WTC11 (cell line): Measurements from ENCODE around the gene NOP16. TPM values are rescaled to one million over a fixed set of nuclear protein-coding genes. Genes with fewer than 3 reads are reported as not detected.

Experiments used
- ATAC-seq: fragments of 200-7000 bp; cut with Tn5 transposase; 2 replicates; pipeline ENCODE4 v1.10.0; 2021; ENCODE audit warnings: mild to moderate bottlenecking, moderate library complexity
- CTCF ChIA-PET: fragments of 300-600 bp; sonication (Branson Sonifier 250); formaldehyde crosslinking; loops from one replicate; lab custom pipeline; 2021; ENCODE audit warnings: antibody characterized with exemption; lab: Charles Lee
- POLR2A ChIA-PET: fragments of 350-600 bp; sonication (Branson Sonifier 250); formaldehyde crosslinking; loops from one replicate; lab custom pipeline; 2021; ENCODE audit warnings: antibody characterized with exemption; lab: Charles Lee
- DNase-seq: peaks from one replicate; pipeline ENCODE4 v3.0.0; 2021; ENCODE audit warnings: low spot score
- H3K27ac Mint-ChIP-seq: 2 replicates; pipeline ENCODE4 v1.8.0; 2021; ENCODE audit warnings: mixed read lengths
- H3K27me3 Mint-ChIP-seq: 2 replicates; pipeline ENCODE4 v1.8.0; 2021; ENCODE audit warnings: low read depth, mild to moderate bottlenecking, moderate library complexity, mixed read lengths
- H3K36me3 Mint-ChIP-seq: 2 replicates; pipeline ENCODE4 v1.8.0; 2021; ENCODE audit warnings: mixed read lengths
- H3K4me1 Mint-ChIP-seq: 2 replicates; pipeline ENCODE4 v1.8.0; 2022; ENCODE audit warnings: mixed read lengths
- H3K4me3 Mint-ChIP-seq: 2 replicates; pipeline ENCODE4 v1.8.0; 2021; ENCODE audit warnings: mild to moderate bottlenecking, moderate library complexity, mixed read lengths
- H3K9me3 Mint-ChIP-seq: 2 replicates; pipeline ENCODE4 v1.8.0; 2021; ENCODE audit warnings: mixed read lengths
- ATF1 ChIP-seq: sonication (generic); formaldehyde crosslinking; IDR thresholded peaks from 2 replicates; pipeline ENCODE4 v1.8.1; 2023; ENCODE audit warnings: mild to moderate bottlenecking, moderate library complexity, missing genetic modification reagents
- ATF3 ChIP-seq: sonication (generic); formaldehyde crosslinking; conservative IDR thresholded peaks from 2 replicates; pipeline ENCODE4 v1.8.1; 2022; ENCODE audit warnings: mild to moderate bottlenecking, missing genetic modification reagents
- E2F1 ChIP-seq: sonication (generic); formaldehyde crosslinking; IDR thresholded peaks from 2 replicates; pipeline ENCODE4 v1.8.0; 2022; ENCODE audit warnings: mild to moderate bottlenecking, missing genetic modification reagents
- ETV6 ChIP-seq: sonication (generic); formaldehyde crosslinking; IDR thresholded peaks from 2 replicates; pipeline ENCODE4 v1.8.1; 2022; ENCODE audit warnings: mild to moderate bottlenecking, missing genetic modification reagents
- HMGXB4 ChIP-seq: sonication (generic); formaldehyde crosslinking; IDR thresholded peaks from 2 replicates; pipeline ENCODE4 v1.8.1; 2023; ENCODE audit warnings: mild to moderate bottlenecking, moderate library complexity, missing genetic modification reagents
- JAZF1 ChIP-seq: fragments of 250-450 bp; sonication (Bioruptor Pico); IDR thresholded peaks from 2 replicates; pipeline ENCODE4 v1.9.0; 2021; ENCODE audit warnings: moderate library complexity, mild to moderate bottlenecking, inconsistent platforms
- NFYB ChIP-seq: sonication (generic); formaldehyde crosslinking; conservative IDR thresholded peaks from 2 replicates; pipeline ENCODE4 v1.8.0; 2022; ENCODE audit warnings: low read depth, missing genetic modification reagents
- PRDM15 ChIP-seq: sonication (generic); formaldehyde crosslinking; IDR thresholded peaks from 2 replicates; pipeline ENCODE4 v1.8.0; 2022; ENCODE audit warnings: missing genetic modification reagents
- PREB ChIP-seq: sonication (generic); formaldehyde crosslinking; IDR thresholded peaks from 2 replicates; pipeline ENCODE4 v1.8.1; 2022; ENCODE audit warnings: mild to moderate bottlenecking, missing genetic modification reagents, moderate library complexity, borderline replicate concordance
- SMAD3 ChIP-seq: sonication (generic); formaldehyde crosslinking; IDR thresholded peaks from 2 replicates; pipeline ENCODE4 v1.8.0; 2022; ENCODE audit warnings: missing genetic modification reagents, mild to moderate bottlenecking, borderline replicate concordance
- TCF7 ChIP-seq: sonication (generic); formaldehyde crosslinking; IDR thresholded peaks from 2 replicates; pipeline ENCODE4 v1.8.0; 2022; ENCODE audit warnings: mild to moderate bottlenecking, low read depth, missing genetic modification reagents, moderate library complexity
- TEAD1 ChIP-seq: sonication (generic); formaldehyde crosslinking; IDR thresholded peaks from 2 replicates; pipeline ENCODE4 v1.8.0; 2022; ENCODE audit warnings: mild to moderate bottlenecking, missing genetic modification reagents
- ZBTB43 ChIP-seq: sonication (generic); formaldehyde crosslinking; IDR thresholded peaks from 2 replicates; pipeline ENCODE4 v1.8.1; 2023; ENCODE audit warnings: mild to moderate bottlenecking, missing genetic modification reagents
- ZNF232 ChIP-seq: sonication (generic); formaldehyde crosslinking; IDR thresholded peaks from 2 replicates; pipeline ENCODE4 v1.8.0; 2022; ENCODE audit warnings: mild to moderate bottlenecking, missing genetic modification reagents
- ZNF263 ChIP-seq: sonication (generic); formaldehyde crosslinking; IDR thresholded peaks from 2 replicates; pipeline ENCODE4 v1.8.1; 2022; ENCODE audit warnings: low read depth, mild to moderate bottlenecking, moderate library complexity, missing genetic modification reagents
- ZNF416 ChIP-seq: fragments of 250-450 bp; sonication (Bioruptor Pico); IDR thresholded peaks from 2 replicates; pipeline ENCODE4 v1.9.0; 2021; ENCODE audit warnings: mild to moderate bottlenecking, inconsistent platforms
- total RNA-seq: library from RNA; stranded (reverse); gene quantifications from 3 replicates; pipeline ENCODE4 v1.2.3, GENCODE V29; 2021

Gene NOP16
- total RNA-seq, 1 experiment from 2014 or later = 57.7 TPM

- peak overlapping the region; percentile 99 for H3K4me3 Mint-ChIP-seq
- no peak for DNase-seq
- H3K27me3 Mint-ChIP-seq = no peaks in the 10 kb centered on the region; the same call in 1 of the 2 replicates
- H3K9me3 Mint-ChIP-seq = no peaks in the 10 kb centered on the region
- CTCF ChIA-PET = interaction anchor here (1.0 to 2.6 kb wide), 5 partner anchors 16 to 660 kb away, joined by 3 to 12 read pairs (median 8); partner anchors contain the start of genes CLTB, FAF2 and RNF44
- TF ChIP-seq SMAD3 (CRISPR knock-in tag) = peak; percentile 65; the same call in 1 of the 2 replicates
- TF ChIP-seq HMGXB4 = peak; percentile 73; the same call in 1 of the 2 replicates
- peak; percentile 46; the same call in 1 of the 2 replicates for TF ChIP-seq NFYB (CRISPR knock-in tag)
- TF ChIP-seq TCF7 (CRISPR knock-in tag) = no peak
- no peak for TF ChIP-seq ETV6 (CRISPR knock-in tag)
- TF ChIP-seq PRDM15 (CRISPR knock-in tag) = peak; percentile 51
- TF ChIP-seq ZNF232 (CRISPR knock-in tag) = 0 out of 2 replicates have a peak, but pooled peaks have one; percentile 51
- TF ChIP-seq ATF1 (CRISPR knock-in tag) = no peak
- TF ChIP-seq ZNF416 (CRISPR knock-in tag) = 0 out of 2 replicates have a peak, but pooled peaks have one; percentile 1
- TF ChIP-seq ZBTB43 (CRISPR knock-in tag) = 0 out of 2 replicates have a peak, but pooled peaks have one; percentile 20
- peak; percentile 90 for TF ChIP-seq ZNF263 (CRISPR knock-in tag)
- TF ChIP-seq, all 79 proteins: peak for 8
- Mint-ChIP-seq H3K4me1 (peaks cover 19% of the 10 kb centered on the region), H3K27ac (peak overlapping the region; percentile 97), H3K36me3 (peaks cover 21% of the 10 kb centered on the region)
- ATAC-seq = peak; percentile 11
- POLR2A ChIA-PET = interaction anchor here (2.0 kb wide), 1 partner anchor 147 kb away, joined by 5 read pairs; the partner anchor contains the start of gene RNF44
Observed at GRCh38 chr5:176389135-176390123, 1.0 kb upstream of the NOP16 start.

- ATAC-seq (peak; percentile 2; the same call in 1 of the 2 replicates), DNase-seq (no peak)
- ChIA-PET POLR2A (interaction anchor here (0.5 to 2.0 kb wide), 3 partner anchors 149 to 646 kb away, joined by 3 to 5 read pairs (median 3); partner anchors contain the start of gene RNF44), CTCF (interaction anchor here (1.4 to 2.6 kb wide), 4 partner anchors 17 to 658 kb away, joined by 6 to 12 read pairs (median 8); partner anchors contain the start of genes CLTB and FAF2)
- Mint-ChIP-seq H3K36me3 (peaks cover 30% of the 10 kb centered on the region), H3K27me3 (no peaks in the 10 kb centered on the region; the same call in 1 of the 2 replicates), H3K9me3 (no peaks in the 10 kb centered on the region), H3K4me3 (peak overlapping the region; percentile 99), H3K27ac (peak overlapping the region; percentile 100), H3K4me1 (peaks cover 19% of the 10 kb centered on the region)
- TF ChIP-seq ETV6 (CRISPR knock-in tag) (no peak; the same call in 1 of the 2 replicates), ZNF232 (CRISPR knock-in tag) (0 out of 2 replicates have a peak, but pooled peaks have one; percentile 61), PRDM15 (CRISPR knock-in tag) (peak; percentile 91), JAZF1 (no peak), E2F1 (peak; percentile 28; the same call in 1 of the 2 replicates), PREB (0 out of 2 replicates have a peak, but pooled peaks have one; percentile 43), TEAD1 (CRISPR knock-in tag) (no peak), SMAD3 (CRISPR knock-in tag) (0 out of 2 replicates have a peak, but pooled peaks have one; percentile 15), ATF3 (CRISPR knock-in tag) (no peak)
Observed at GRCh38 chr5:176388003-176388443, 375 bp downstream of the NOP16 start.
